Thyroid gland (tissue), 4 donors: ENCODE results near the gene DDX54. TPM values are rescaled to one million over a fixed set of nuclear protein-coding genes. Genes with fewer than 3 reads are reported as not detected.

Experiments
- DNase-seq, 2 donors: peaks; one replicate each; pipeline ENCODE4 v3.0.0-alpha.2; 2019
- H3K27ac ChIP-seq, 3 donors: fragments of 200-600 bp; sonication (generic); 1 replicate in 2 of 3; 2 replicates in 1 of 3; pipeline ENCODE4 v1.5.1; 2016 to 2019; ENCODE audit warnings: mild to moderate bottlenecking in 1 of 3, moderate library complexity in 1 of 3
- H3K27me3 ChIP-seq: fragments of 200-600 bp; sonication (generic); one replicate; pipeline ENCODE4 v1.5.1; 2019
- H3K36me3 ChIP-seq, 2 donors: fragments of 200-600 bp; sonication (generic); one replicate each; pipeline ENCODE4 v1.5.1; 2016 to 2019
- H3K4me1 ChIP-seq, 2 donors: fragments of 200-600 bp; sonication (generic); one replicate each; pipeline ENCODE4 v1.5.1; 2017 to 2019
- H3K4me3 ChIP-seq, 3 donors: fragments of 200-600 bp; sonication (generic); replicated peaks in 1 of 3; 1 replicate in 2 of 3; 2 replicates in 1 of 3; pipeline ENCODE4 v1.5.1; 2016; ENCODE audit warnings: mild to moderate bottlenecking in 1 of 3
- H3K9me3 ChIP-seq: fragments of 200-600 bp; sonication (generic); one replicate; pipeline ENCODE4 v1.5.1; 2017
- POLR2A ChIP-seq, 2 donors: fragments of 450-650 bp; IDR thresholded peaks; one replicate each; pipeline ENCODE4 v1.6.1; 2017; ENCODE audit warnings: antibody characterized with exemption in 2 of 2, mild to moderate bottlenecking in 2 of 2, moderate library complexity in 1 of 2
- WGBS, 2 donors: methylation state at CpG; one replicate each; pipeline ENCODE4 v1.1.5; 2017; 5-methylcytosine and 5-hydroxymethylcytosine counted together
- intact Hi-C: fragments of 100-400 bp; cut with DNase I; formaldehyde crosslinking; loops from one replicate; pipeline ENCODE4 v1.15.1; 2023
- total RNA-seq, 4 donors: library from RNA; depleted of rRNA; stranded (reverse); fragments of >200 nt; gene quantifications; one replicate each; pipeline ENCODE4 v1.2.3, GENCODE V29; 2016
- TF ChIP-seq, protein P1 (sequence below), 6 experiments: fragments of 200-600 bp in 3 of 6; fragments of 450-650 bp in 3 of 6; sonication (generic) in 3 of 6; IDR thresholded peaks; one replicate each; pipeline ENCODE4 v1.5.1; 2016 to 2019; ENCODE audit warnings: antibody characterized with exemption in 6 of 6, mild to moderate bottlenecking in 2 of 6, inconsistent platforms in 1 of 6, moderate library complexity in 1 of 6

DDX54 gene
- total RNA-seq, 4 donors from 2014 or later, result 59.9 to 79.3 (median 68.8) TPM

GRCh38 chr12:113130457-113131135 is 54.7 kb downstream of the DDX54 start:
- peak overlapping the region; percentile 33 to 78 (median 45) for H3K27ac ChIP-seq
- 38 to 57% methylated on average over 10 of the region's 18 CpGs for WGBS, 2 donors
- H3K36me3 ChIP-seq, result no peaks in the 10 kb centered on the region
- no peaks in the 10 kb centered on the region for H3K9me3 ChIP-seq
- intact Hi-C loops, result no loop called here
- TF ChIP-seq POLR2A (IDR thresholded peaks at IDR 0.05), result peak in 1 of 2 donors; percentile 15
- TF ChIP-seq, protein P1, sequence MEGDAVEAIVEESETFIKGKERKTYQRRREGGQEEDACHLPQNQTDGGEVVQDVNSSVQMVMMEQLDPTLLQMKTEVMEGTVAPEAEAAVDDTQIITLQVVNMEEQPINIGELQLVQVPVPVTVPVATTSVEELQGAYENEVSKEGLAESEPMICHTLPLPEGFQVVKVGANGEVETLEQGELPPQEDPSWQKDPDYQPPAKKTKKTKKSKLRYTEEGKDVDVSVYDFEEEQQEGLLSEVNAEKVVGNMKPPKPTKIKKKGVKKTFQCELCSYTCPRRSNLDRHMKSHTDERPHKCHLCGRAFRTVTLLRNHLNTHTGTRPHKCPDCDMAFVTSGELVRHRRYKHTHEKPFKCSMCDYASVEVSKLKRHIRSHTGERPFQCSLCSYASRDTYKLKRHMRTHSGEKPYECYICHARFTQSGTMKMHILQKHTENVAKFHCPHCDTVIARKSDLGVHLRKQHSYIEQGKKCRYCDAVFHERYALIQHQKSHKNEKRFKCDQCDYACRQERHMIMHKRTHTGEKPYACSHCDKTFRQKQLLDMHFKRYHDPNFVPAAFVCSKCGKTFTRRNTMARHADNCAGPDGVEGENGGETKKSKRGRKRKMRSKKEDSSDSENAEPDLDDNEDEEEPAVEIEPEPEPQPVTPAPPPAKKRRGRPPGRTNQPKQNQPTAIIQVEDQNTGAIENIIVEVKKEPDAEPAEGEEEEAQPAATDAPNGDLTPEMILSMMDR (IDR thresholded peaks at IDR 0.05), result peak in 3 of 6 experiments; percentile 13 to 31 (median 30)
- peak; percentile 87 to 88 for DNase-seq
- H3K4me3 ChIP-seq, result no peak overlapping the region
- no peaks in the 10 kb centered on the region for H3K27me3 ChIP-seq
- peaks cover 22 to 36% of the 10 kb centered on the region in 2 donors for H3K4me1 ChIP-seq

DNA sequence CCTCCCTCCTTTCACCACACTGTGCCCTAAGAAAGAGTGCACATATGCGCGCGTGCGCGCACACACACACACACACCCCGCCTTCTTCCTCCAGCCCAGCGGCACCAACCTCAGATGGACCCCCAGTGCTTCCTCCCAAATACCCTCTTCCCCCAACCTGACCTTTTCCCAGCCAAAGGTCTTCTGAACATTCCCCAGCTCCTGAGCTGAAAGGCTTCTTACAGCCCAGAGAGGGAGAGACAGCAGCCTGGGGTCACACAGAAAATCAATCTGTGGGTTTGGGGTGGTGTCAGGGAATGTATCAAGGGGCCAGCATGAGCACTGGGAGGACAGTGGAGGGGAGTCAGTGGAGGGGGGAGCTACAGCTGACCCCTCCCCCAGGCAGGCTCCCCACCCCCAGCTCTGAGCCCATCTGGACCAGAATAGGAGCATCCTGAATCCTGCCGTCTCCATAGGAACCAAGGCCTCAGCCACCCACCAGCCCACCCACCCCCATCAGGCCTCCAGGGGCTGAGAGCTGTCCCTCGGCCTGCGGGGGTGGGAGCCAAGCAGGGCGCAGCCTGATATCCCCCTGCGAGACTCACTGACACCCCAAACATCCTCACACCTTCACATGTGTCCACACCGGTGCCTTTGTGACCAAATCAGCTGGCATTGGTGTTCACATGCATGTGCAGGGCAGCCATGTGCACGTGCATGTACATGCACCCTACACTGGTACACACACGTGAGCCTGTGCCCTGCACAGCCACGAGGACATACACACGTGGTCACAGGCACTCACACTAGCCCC is 55.4 kb downstream of the DDX54 start:
- WGBS, 2 donors, result 64 to 79% methylated on average over 12 to 16 of the region's 17 CpGs

GRCh38 chr12:113128802-113129663 is 56.2 kb downstream of the DDX54 start:
- Histone ChIP-seq H3K4me1 (peaks cover 13 to 32% of the 10 kb centered on the region in 2 donors), H3K36me3 (no peaks in the 10 kb centered on the region), H3K4me3 (no peak overlapping the region), H3K9me3 (no peaks in the 10 kb centered on the region), H3K27ac (no peak overlapping the region), H3K27me3 (no peaks in the 10 kb centered on the region)
- TF ChIP-seq, protein P1 (IDR thresholded peaks at IDR 0.05), result no peak
- TF ChIP-seq POLR2A (IDR thresholded peaks at IDR 0.05), result no peak
- WGBS, 2 donors, result 72 to 84% methylated on average over 9 of the region's 9 CpGs
- intact Hi-C loops, result no loop called here
- DNase-seq, result no peak

More for the DNA sequence above, 55.4 kb downstream of the DDX54 start:
- Histone ChIP-seq H3K27ac (peak overlapping the region in 1 of 3 donors; percentile 45), H3K27me3 (no peaks in the 10 kb centered on the region), H3K4me3 (no peak overlapping the region), H3K4me1 (peaks cover 20 to 34% of the 10 kb centered on the region in 2 donors), H3K9me3 (no peaks in the 10 kb centered on the region), H3K36me3 (no peaks in the 10 kb centered on the region)
- TF ChIP-seq POLR2A (IDR thresholded peaks at IDR 0.05), result no peak
- TF ChIP-seq, protein P1 (IDR thresholded peaks at IDR 0.05), result no peak
- DNase-seq, result no peak
- intact Hi-C loops, result no loop called here

DNA sequence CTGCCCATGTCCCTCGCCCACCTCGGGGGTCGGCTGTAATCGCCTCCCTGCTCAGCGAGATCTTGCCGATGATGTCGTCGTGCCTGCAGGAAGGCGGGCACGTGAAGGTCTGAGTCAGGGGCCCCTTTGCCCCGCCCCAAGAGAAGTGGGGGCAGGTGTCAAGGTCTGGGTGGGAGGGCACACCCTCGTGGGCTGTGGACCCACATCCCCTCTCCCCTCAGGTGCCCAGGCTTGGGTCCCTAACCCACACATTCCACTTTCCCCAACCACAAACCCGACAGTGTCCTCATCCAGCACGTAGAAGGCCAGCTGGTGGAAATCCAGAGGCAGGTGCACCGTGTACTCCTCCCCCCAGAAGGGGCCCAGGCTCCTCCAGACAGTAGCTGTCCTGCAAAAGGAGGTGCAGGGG is 57.5 kb downstream of the DDX54 start:
- H3K9me3 ChIP-seq, result no peaks in the 10 kb centered on the region
- intact Hi-C loops, result no loop called here
- peaks cover 6 to 20% of the 10 kb centered on the region in 2 donors for H3K4me1 ChIP-seq
- H3K27me3 ChIP-seq, result no peaks in the 10 kb centered on the region
- no peak for DNase-seq
- no peak overlapping the region for H3K4me3 ChIP-seq
- no peak overlapping the region for H3K27ac ChIP-seq
- no peak for TF ChIP-seq POLR2A (IDR thresholded peaks at IDR 0.05)
- 63 to 68% methylated on average over 12 to 15 of the region's 15 CpGs for WGBS, 2 donors
- H3K36me3 ChIP-seq, result no peaks in the 10 kb centered on the region

DNA sequence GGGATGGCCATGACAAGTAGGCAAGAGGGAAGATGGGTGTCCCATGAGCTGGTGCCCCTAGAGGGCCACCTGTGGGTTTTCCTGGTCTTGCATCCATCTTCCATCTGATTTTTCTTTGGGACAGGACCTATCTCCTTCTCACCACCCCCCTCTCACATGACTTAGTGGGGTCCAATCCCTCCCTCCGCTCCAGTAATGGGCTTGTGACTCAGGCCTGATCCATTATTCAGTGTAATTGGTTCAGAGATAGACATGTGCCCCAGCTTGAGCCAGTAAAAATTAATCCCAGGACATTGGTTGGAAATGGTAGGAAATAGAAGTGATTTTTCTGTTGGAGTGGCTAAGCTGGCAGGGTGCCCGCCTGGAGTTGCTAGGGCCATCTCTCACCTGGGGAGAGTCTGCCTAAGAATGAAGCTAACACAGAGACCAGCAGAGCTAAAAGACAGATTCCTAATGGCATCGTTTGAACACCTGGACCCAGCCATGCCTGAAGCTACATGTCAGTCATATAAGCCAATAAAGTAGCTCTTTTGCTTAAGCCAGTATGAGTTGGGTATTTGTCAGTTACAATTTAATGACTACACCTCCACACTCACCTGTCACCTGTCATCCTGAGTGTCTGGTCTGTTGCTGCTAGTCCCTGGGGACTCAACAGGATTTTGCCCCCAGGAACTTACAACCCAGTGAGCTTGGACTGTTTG is 64.5 kb downstream of the DDX54 start:
- H3K27ac ChIP-seq, result no peak overlapping the region
- peak; percentile 76 to 78 for DNase-seq
- WGBS, 2 donors, result 49 to 61% methylated on average over 3 of the region's 3 CpGs
- intact Hi-C loops, result no loop called here
- H3K4me1 ChIP-seq, result peaks cover 0 to 5% of the 10 kb centered on the region in 2 donors
- H3K4me3 ChIP-seq, result no peak overlapping the region
- H3K9me3 ChIP-seq, result no peaks in the 10 kb centered on the region
- no peaks in the 10 kb centered on the region for H3K27me3 ChIP-seq
- TF ChIP-seq, protein P1 (IDR thresholded peaks at IDR 0.05), result no peak
- no peak for TF ChIP-seq POLR2A (IDR thresholded peaks at IDR 0.05)
- no peaks in the 10 kb centered on the region for H3K36me3 ChIP-seq
